Activated T-cell treated with anti-CD3 and anti-CD28 coated beads, Interleukin-2, amount 50 U/mL, for 4 hours (primary cell): ENCODE results near the gene ACSL1. TPM values are rescaled to one million over a fixed set of nuclear protein-coding genes. Genes with fewer than 3 reads are reported as not detected.

Experiments used
- ATAC-seq, 2 donors: fragments of 200-7000 bp; cut with Tn5 transposase; one replicate each; pipeline ENCODE4 v1.10.0; 2021
- DNase-seq: peaks from one replicate; pipeline ENCODE4 v3.0.0-alpha.2; 2020
- H3K27me3 Mint-ChIP-seq: one replicate; pipeline ENCODE4 v1.8.0; 2021; ENCODE audit warnings: low read depth, mixed read lengths
- H3K36me3 Mint-ChIP-seq: one replicate; pipeline ENCODE4 v1.8.0; 2022; ENCODE audit warnings: mixed read lengths; ENCODE audit not compliant: insufficient read depth
- H3K4me1 Mint-ChIP-seq: one replicate; pipeline ENCODE4 v1.8.0; 2021; ENCODE audit warnings: low read depth, mixed read lengths
- H3K4me3 Mint-ChIP-seq: one replicate; pipeline ENCODE4 v1.8.0; 2021; ENCODE audit warnings: mild to moderate bottlenecking, moderate library complexity, mixed read lengths
- H3K9me3 Mint-ChIP-seq: one replicate; pipeline ENCODE4 v1.8.0; 2021; ENCODE audit warnings: mixed read lengths
- total RNA-seq, 3 donors: library from RNA; stranded (reverse); gene quantifications; one replicate each; pipeline ENCODE4 v1.2.1, GENCODE V29; 2021

Gene ACSL1
- total RNA-seq, 3 donors from 2014 or later = 24.2 to 28.3 (median 28.1) TPM

GRCh38 chr4:184732126-184732525, 93.6 kb downstream of the ACSL1 start:
- no peak for DNase-seq
- ATAC-seq = no peak
- H3K9me3 Mint-ChIP-seq = no peaks in the 10 kb centered on the region
- H3K27me3 Mint-ChIP-seq = no peaks in the 10 kb centered on the region
- H3K36me3 Mint-ChIP-seq = peaks cover 3% of the 10 kb centered on the region
- peaks cover 16% of the 10 kb centered on the region for H3K4me1 Mint-ChIP-seq
- H3K4me3 Mint-ChIP-seq = peak overlapping the region; percentile 91

- Mint-ChIP-seq H3K4me1 (peaks cover 16% of the 10 kb centered on the region), H3K27me3 (no peaks in the 10 kb centered on the region), H3K4me3 (no peak overlapping the region), H3K9me3 (no peaks in the 10 kb centered on the region), H3K36me3 (peaks cover 4% of the 10 kb centered on the region)
- ATAC-seq (no peak), DNase-seq (no peak)
Measured at GRCh38 chr4:184731056-184731455, 94.7 kb downstream of the ACSL1 start.

GRCh38 chr4:184729946-184730345, 95.8 kb downstream of the ACSL1 start:
- Mint-ChIP-seq H3K36me3 (peaks cover 4% of the 10 kb centered on the region), H3K4me1 (peaks cover 16% of the 10 kb centered on the region)
- ATAC-seq = no peak

GRCh38 chr4:184728858-184729257, 96.9 kb downstream of the ACSL1 start:
- ATAC-seq (no peak), DNase-seq (no peak)
- H3K36me3 Mint-ChIP-seq = peaks cover 8% of the 10 kb centered on the region
- no peak overlapping the region for H3K4me3 Mint-ChIP-seq
- no peaks in the 10 kb centered on the region for H3K27me3 Mint-ChIP-seq
- H3K9me3 Mint-ChIP-seq = no peaks in the 10 kb centered on the region
- H3K4me1 Mint-ChIP-seq = peaks cover 11% of the 10 kb centered on the region

More at GRCh38 chr4:184729946-184730345, 95.8 kb downstream of the ACSL1 start:
- DNase-seq = no peak
- no peak overlapping the region for H3K4me3 Mint-ChIP-seq
- H3K9me3 Mint-ChIP-seq = no peaks in the 10 kb centered on the region
- H3K27me3 Mint-ChIP-seq = no peaks in the 10 kb centered on the region

GRCh38 chr4:184727430-184727829, 98.3 kb downstream of the ACSL1 start:
- DNase-seq (no peak), ATAC-seq (no peak)
- Mint-ChIP-seq H3K4me3 (no peak overlapping the region), H3K36me3 (peaks cover 15% of the 10 kb centered on the region), H3K9me3 (no peaks in the 10 kb centered on the region), H3K27me3 (no peaks in the 10 kb centered on the region), H3K4me1 (peaks cover 4% of the 10 kb centered on the region)

GRCh38 chr4:184722798-184723197, 103.0 kb downstream of the ACSL1 start:
- no peak for DNase-seq
- Mint-ChIP-seq H3K27me3 (no peaks in the 10 kb centered on the region), H3K9me3 (peaks cover 23% of the 10 kb centered on the region), H3K4me3 (no peak overlapping the region), H3K4me1 (peaks cover 3% of the 10 kb centered on the region), H3K36me3 (peaks cover 38% of the 10 kb centered on the region)
- no peak for ATAC-seq

GRCh38 chr4:184721254-184721653, 104.5 kb downstream of the ACSL1 start:
- no peak overlapping the region for H3K4me3 Mint-ChIP-seq
- DNase-seq = no peak
- peaks cover 3% of the 10 kb centered on the region for H3K4me1 Mint-ChIP-seq
- no peak for ATAC-seq
- H3K27me3 Mint-ChIP-seq = no peaks in the 10 kb centered on the region
- H3K9me3 Mint-ChIP-seq = peaks cover 23% of the 10 kb centered on the region
- H3K36me3 Mint-ChIP-seq = peaks cover 42% of the 10 kb centered on the region

DNA sequence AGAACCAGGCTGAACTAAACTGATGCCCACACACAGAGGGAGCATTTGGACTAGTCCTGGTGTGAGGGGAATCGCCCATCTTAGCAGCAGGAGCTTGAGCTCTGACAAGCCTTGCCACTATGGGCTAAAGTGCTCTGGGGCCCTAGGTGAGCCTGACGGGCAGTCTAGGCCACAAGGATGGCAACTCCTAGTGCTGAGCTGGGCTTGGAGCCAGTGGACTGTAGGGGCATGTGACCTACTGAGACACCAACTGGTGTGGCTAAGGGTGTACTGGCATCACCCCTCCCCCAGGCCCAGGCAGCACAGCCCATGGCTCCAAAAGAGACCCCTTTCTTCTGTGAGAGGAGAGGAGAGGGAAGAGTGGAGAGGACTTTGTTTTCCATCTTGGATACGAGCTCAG, 106.4 kb downstream of the ACSL1 start:
- no peaks in the 10 kb centered on the region for H3K27me3 Mint-ChIP-seq
- H3K4me3 Mint-ChIP-seq = no peak overlapping the region
- ATAC-seq (no peak), DNase-seq (no peak)
- H3K36me3 Mint-ChIP-seq = peaks cover 45% of the 10 kb centered on the region
- H3K9me3 Mint-ChIP-seq = peaks cover 23% of the 10 kb centered on the region
- peaks cover 3% of the 10 kb centered on the region for H3K4me1 Mint-ChIP-seq

DNA sequence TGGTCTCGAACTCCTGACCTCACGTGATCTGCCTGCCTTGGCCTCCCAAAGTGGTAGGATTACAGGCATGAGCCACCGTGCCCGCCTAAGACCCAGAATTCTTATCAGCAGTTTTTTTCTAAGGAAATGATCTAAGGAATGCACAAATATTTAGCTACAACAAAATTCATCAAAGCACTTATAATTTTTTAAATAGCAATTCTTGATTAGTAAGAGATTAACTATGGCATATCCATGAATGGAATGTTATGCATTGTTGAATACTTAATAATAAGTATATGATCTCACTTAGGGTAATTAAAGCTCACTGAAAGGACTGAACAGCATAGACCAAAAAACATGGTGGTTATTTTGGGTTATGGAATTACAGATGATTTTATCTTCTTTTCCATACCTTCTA, 110.2 kb downstream of the ACSL1 start:
- Mint-ChIP-seq H3K9me3 (peaks cover 8% of the 10 kb centered on the region), H3K4me1 (peaks cover 3% of the 10 kb centered on the region), H3K4me3 (no peak overlapping the region), H3K36me3 (peaks cover 28% of the 10 kb centered on the region), H3K27me3 (no peaks in the 10 kb centered on the region)
- no peak for DNase-seq
- no peak for ATAC-seq

DNA sequence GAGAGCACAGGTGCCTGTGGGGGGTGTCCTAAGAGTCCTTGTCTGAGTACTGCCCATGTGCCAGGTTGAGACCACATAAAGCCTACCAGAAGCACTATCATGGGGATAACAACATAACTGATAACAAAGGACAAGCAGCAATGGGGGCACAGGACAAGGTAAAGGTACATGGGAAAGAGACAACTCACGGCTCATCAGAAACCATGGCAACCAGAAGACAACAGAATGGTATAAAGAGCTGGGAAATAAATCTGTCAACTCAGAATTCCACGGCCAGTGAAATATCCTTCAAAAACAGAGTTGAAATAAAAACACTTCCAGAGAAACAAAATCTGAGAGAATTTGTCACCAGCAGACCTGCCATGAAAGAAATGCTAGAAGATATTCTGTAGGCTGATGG, 111.9 kb downstream of the ACSL1 start:
- Mint-ChIP-seq H3K27me3 (no peaks in the 10 kb centered on the region), H3K36me3 (peaks cover 21% of the 10 kb centered on the region), H3K4me3 (no peak overlapping the region), H3K4me1 (peaks cover 3% of the 10 kb centered on the region), H3K9me3 (no peaks in the 10 kb centered on the region)
- ATAC-seq = no peak
- no peak for DNase-seq

DNA sequence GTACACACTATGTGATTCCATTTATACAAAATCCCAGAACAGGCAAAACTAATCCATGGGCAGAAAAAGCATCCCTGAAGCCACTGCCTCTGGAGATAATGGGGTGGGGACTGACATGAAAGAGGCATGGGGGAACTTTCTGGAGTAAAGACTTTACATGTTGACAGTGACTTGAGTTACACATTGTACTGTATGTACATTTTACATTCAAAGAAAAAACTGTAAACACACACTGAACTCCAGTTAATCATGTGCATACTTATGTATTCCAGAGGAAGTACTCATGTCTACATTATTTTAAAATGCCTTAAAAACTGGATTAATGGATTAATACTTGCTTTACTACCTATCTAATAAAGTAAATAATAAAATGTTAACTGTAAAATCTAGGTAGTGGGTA, 113.4 kb downstream of the ACSL1 start:
- ATAC-seq = no peak
- no peak for DNase-seq
- no peak overlapping the region for H3K4me3 Mint-ChIP-seq
- no peaks in the 10 kb centered on the region for H3K9me3 Mint-ChIP-seq
- H3K36me3 Mint-ChIP-seq = peaks cover 24% of the 10 kb centered on the region
- H3K4me1 Mint-ChIP-seq = no peaks in the 10 kb centered on the region
- H3K27me3 Mint-ChIP-seq = no peaks in the 10 kb centered on the region

GRCh38 chr4:184706453-184706852, 119.3 kb downstream of the ACSL1 start:
- peaks cover 9% of the 10 kb centered on the region for H3K4me1 Mint-ChIP-seq
- no peak for ATAC-seq

GRCh38 chr4:184705692-184706091, 120.1 kb downstream of the ACSL1 start:
- peak; percentile 27 to 41 for ATAC-seq
- DNase-seq = no peak
- Mint-ChIP-seq H3K36me3 (peaks cover 27% of the 10 kb centered on the region), H3K4me1 (peaks cover 9% of the 10 kb centered on the region), H3K27me3 (no peaks in the 10 kb centered on the region), H3K9me3 (no peaks in the 10 kb centered on the region), H3K4me3 (peak overlapping the region; percentile 38)

More at GRCh38 chr4:184706453-184706852, 119.3 kb downstream of the ACSL1 start:
- H3K4me3 Mint-ChIP-seq = no peak overlapping the region
- no peak for DNase-seq
- H3K9me3 Mint-ChIP-seq = no peaks in the 10 kb centered on the region
- H3K27me3 Mint-ChIP-seq = no peaks in the 10 kb centered on the region
- peaks cover 27% of the 10 kb centered on the region for H3K36me3 Mint-ChIP-seq
